Kidney (tissue), 14 donors: ENCODE data around the gene BTNL9. TPM values are rescaled to one million over a fixed set of nuclear protein-coding genes. Genes with fewer than 3 reads are reported as not detected.

Source experiments
- DNase-seq, 5 donors: peaks; one replicate each; pipeline ENCODE4 v3.0.0-alpha.2; 2013 to 2020
- FAIRE-seq: peaks from 2 replicates; lab custom pipeline; 2012; peaks lifted over from hg19 to GRCh38; lab: Jason Lieb, UNC
- H3K27ac ChIP-seq, 2 donors: one replicate each; pipeline ENCODE4 v1.7.0; 2013; ENCODE audit warnings: low read depth in 2 of 2, low read length in 2 of 2, inconsistent platforms in 1 of 2
- H3K27me3 ChIP-seq: one replicate; pipeline ENCODE4 v1.7.1; 2013; ENCODE audit warnings: low read length, inconsistent platforms; ENCODE audit not compliant: control insufficient read depth, insufficient read depth
- H3K36me3 ChIP-seq, 3 donors: one replicate each; pipeline versions ENCODE4 v1.7.0 to v1.7.1; 2013; ENCODE audit warnings: low read length in 3 of 3, control low read depth in 1 of 3, inconsistent platforms in 1 of 3; ENCODE audit not compliant: insufficient read depth in 3 of 3, control insufficient read depth in 2 of 3
- H3K4me1 ChIP-seq, 3 donors: one replicate each; pipeline versions ENCODE4 v1.7.0 to v1.7.1; 2013; ENCODE audit warnings: low read length in 3 of 3, inconsistent platforms in 1 of 3, low read depth in 1 of 3; ENCODE audit not compliant: control insufficient read depth in 2 of 3, insufficient read depth in 2 of 3
- H3K4me3 ChIP-seq, 3 donors: one replicate each; pipeline versions ENCODE4 v1.7.0 to v1.8.1; 2013; ENCODE audit warnings: low read length in 3 of 3, control low read depth in 1 of 3, inconsistent platforms in 1 of 3
- H3K9ac ChIP-seq, 3 donors: one replicate each; pipeline versions ENCODE4 v1.7.0 to v1.7.1; 2013; ENCODE audit warnings: low read length in 3 of 3, control low read depth in 1 of 3, inconsistent platforms in 1 of 3
- H3K9me3 ChIP-seq, 3 donors: one replicate each; pipeline versions ENCODE4 v1.7.0 to v1.7.1; 2013; ENCODE audit warnings: low read length in 3 of 3, control low read depth in 1 of 3, inconsistent platforms in 1 of 3; ENCODE audit not compliant: control insufficient read depth in 2 of 3, insufficient read depth in 1 of 3
- CTCF ChIP-seq: IDR thresholded peaks from 3 replicates; pipeline ENCODE4 v1.5.1; 2012; ENCODE audit warnings: mild to moderate bottlenecking, moderate library complexity, borderline replicate concordance; ENCODE audit not compliant: insufficient read depth; ENCODE audit errors: extremely low read depth
- intact Hi-C: fragments of 100-400 bp; cut with DNase I; formaldehyde crosslinking; loops from one replicate; pipeline ENCODE4 v1.11.1; 2022
- polyA plus RNA-seq: library from polyadenylated mRNA; stranded (reverse); fragments of 350-450 nt; fragmentation: Illumina TruSeq; extraction: RNeasy Lipid Tissue Mini Kit (QIAGEN cat#74804); gene quantifications from one replicate; pipeline ENCODE4 v1.2.3, GENCODE V29; 2014; ENCODE audit warnings: low read depth, low replicate concordance; ENCODE audit not compliant: insufficient read depth
- total RNA-seq: library from RNA; stranded (reverse); fragmentation: NEBNext Ultra II Directional; extraction: Animal tissue kit (Norgen Biotek cat#: 25700); gene quantifications from one replicate; pipeline ENCODE4 v1.2.1, GENCODE V29; 2021
- donor health status: control.
- donor health status: control.
- donor health status: control.
- donor health status: control.
- donor health status: control.
- donor health status: DM: yes; HTN: yes; CAD: no.
- donor health status: Normal renal cell carcinoma (clear cell type).

Gene BTNL9
- total and polyA plus RNA-seq, 2 donors from 2014 or later: 8.6 to 11.9 TPM

DNA sequence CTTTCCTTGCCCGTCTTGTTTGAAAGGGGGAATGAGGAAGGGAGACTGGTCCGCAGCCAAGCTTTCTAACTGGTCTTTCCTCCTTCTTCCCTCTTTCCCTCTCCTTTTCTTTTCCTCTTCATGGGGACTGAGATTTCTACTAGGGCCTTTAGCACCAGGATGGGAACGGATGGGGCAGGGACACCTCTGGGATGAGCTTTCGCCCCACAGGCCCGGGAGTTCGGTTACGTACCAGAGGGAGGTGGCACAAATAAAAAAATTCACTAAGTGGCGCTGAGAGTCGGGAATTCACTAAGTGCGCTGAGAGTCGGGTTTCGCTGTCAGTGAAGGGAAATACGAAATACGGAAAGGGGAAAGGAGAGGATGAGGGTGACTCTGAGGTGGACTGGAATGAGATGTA is 21.6 kb downstream of the BTNL9 start:
- no peak for FAIRE-seq
- TF ChIP-seq CTCF: no peak
- no peak overlapping the region for H3K9ac ChIP-seq
- no peak for DNase-seq
- no peaks in the 10 kb centered on the region for H3K4me1 ChIP-seq
- no peaks in the 10 kb centered on the region for H3K36me3 ChIP-seq
- intact Hi-C loops: no loop called here
- H3K4me3 ChIP-seq: no peak overlapping the region
- peaks cover 0 to 4% (median 0%) of the 10 kb centered on the region in 3 donors for H3K9me3 ChIP-seq
- H3K27ac ChIP-seq: no peak overlapping the region
- H3K27me3 ChIP-seq: peaks cover 38% of the 10 kb centered on the region

DNA sequence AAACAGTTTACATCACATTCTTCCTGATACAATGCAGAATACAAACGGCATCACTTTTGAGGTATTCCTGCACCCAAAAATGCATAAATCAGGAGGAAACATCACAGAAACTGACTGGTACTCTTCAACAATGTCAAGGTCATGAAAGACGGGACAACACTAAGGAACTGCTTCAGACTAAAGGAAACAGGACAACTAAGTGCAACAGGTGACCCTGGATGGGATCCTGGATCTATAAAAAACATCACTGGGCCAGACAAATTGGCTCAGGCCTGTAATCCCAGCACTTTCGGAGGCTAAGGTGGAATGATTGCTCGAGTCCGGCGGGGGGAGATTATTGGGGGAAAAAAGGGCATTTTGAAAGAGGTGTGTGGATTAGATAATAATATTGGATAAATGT is 22.6 kb downstream of the BTNL9 start:
- H3K27ac ChIP-seq: no peak overlapping the region
- H3K27me3 ChIP-seq: peaks cover 33% of the 10 kb centered on the region
- H3K9ac ChIP-seq: no peak overlapping the region
- H3K4me3 ChIP-seq: no peak overlapping the region
- peaks cover 0 to 4% (median 0%) of the 10 kb centered on the region in 3 donors for H3K9me3 ChIP-seq
- H3K4me1 ChIP-seq: no peaks in the 10 kb centered on the region
- FAIRE-seq (no peak), DNase-seq (no peak)
- no peak for TF ChIP-seq CTCF
- no peaks in the 10 kb centered on the region for H3K36me3 ChIP-seq
- intact Hi-C loops: no loop called here

- Histone ChIP-seq H3K9me3 (peaks cover 0 to 4% (median 0%) of the 10 kb centered on the region in 3 donors), H3K9ac (no peak overlapping the region), H3K4me1 (no peaks in the 10 kb centered on the region), H3K27me3 (peaks cover 29% of the 10 kb centered on the region), H3K4me3 (no peak overlapping the region), H3K27ac (no peak overlapping the region), H3K36me3 (no peaks in the 10 kb centered on the region)
- intact Hi-C loops: no loop called here
- no peak for TF ChIP-seq CTCF
- no peak for DNase-seq
- no peak for FAIRE-seq
These were observed 23.4 kb downstream of the BTNL9 start for GRCh38 chr5:181063514-181063913.

GRCh38 chr5:181064987-181065386 is 24.9 kb downstream of the BTNL9 start:
- Histone ChIP-seq H3K27me3 (peaks cover 23% of the 10 kb centered on the region), H3K4me3 (no peak overlapping the region), H3K4me1 (no peaks in the 10 kb centered on the region), H3K9ac (no peak overlapping the region), H3K36me3 (no peaks in the 10 kb centered on the region), H3K27ac (no peak overlapping the region), H3K9me3 (peaks cover 0 to 4% (median 0%) of the 10 kb centered on the region in 3 donors)
- no peak for TF ChIP-seq CTCF
- FAIRE-seq (no peak), DNase-seq (no peak)
- intact Hi-C loops: no loop called here
